GM23338 (cell line): Measurements from ENCODE around the gene FPGS. TPM values are rescaled to one million over a fixed set of nuclear protein-coding genes. Genes with fewer than 3 reads are reported as not detected.
"Not testable (repeated sequence)": the region's sequence is repeated elsewhere in the genome, so short reads cannot be mapped to it uniquely, and the experiment has no call there.

Experiments
- ATAC-seq: fragments of 200-7000 bp; cut with Tn5 transposase; 3 replicates; pipeline ENCODE4 v1.9.1; 2020
- DNase-seq: peaks from one replicate; pipeline ENCODE4 v3.0.0-alpha.2; 2015; ENCODE audit warnings: low spot score
- H2AFZ ChIP-seq: fragments of 200-600 bp; sonication (generic); 2 replicates; pipeline ENCODE4 v1.8.0; 2016; ENCODE audit warnings: antibody characterized with exemption, mild to moderate bottlenecking, moderate library complexity
- H3F3A ChIP-seq: fragments of 200-600 bp; sonication (generic); replicated peaks from 2 replicates; pipeline ENCODE4 v1.8.0; 2017; ENCODE audit warnings: antibody characterized with exemption, mixed run types, low read depth
- H3K27ac ChIP-seq: fragments of 200-600 bp; sonication (generic); 2 replicates; pipeline ENCODE4 v1.6.1; 2016; ENCODE audit warnings: low read depth
- H3K27me3 ChIP-seq: fragments of 200-600 bp; sonication (generic); 2 replicates; pipeline ENCODE4 v1.8.0; 2016; ENCODE audit warnings: mild to moderate bottlenecking, mixed run types, moderate library complexity; ENCODE audit not compliant: insufficient read depth
- H3K36me3 ChIP-seq: fragments of 200-600 bp; sonication (generic); 2 replicates; pipeline ENCODE4 v1.8.0; 2016; ENCODE audit warnings: mild to moderate bottlenecking; ENCODE audit not compliant: insufficient read depth
- H3K4me1 ChIP-seq: fragments of 200-600 bp; sonication (generic); 2 replicates; pipeline ENCODE4 v1.8.0; 2016; ENCODE audit warnings: mild to moderate bottlenecking, moderate library complexity; ENCODE audit not compliant: insufficient read depth
- H3K4me2 ChIP-seq: fragments of 200-600 bp; sonication (generic); 2 replicates; pipeline ENCODE4 v1.7.1; 2017; ENCODE audit warnings: mixed run types
- H3K4me3 ChIP-seq: fragments of 200-600 bp; sonication (generic); 2 replicates; pipeline ENCODE4 v1.6.1; 2016; ENCODE audit warnings: mixed run types
- H3K79me2 ChIP-seq: fragments of 200-600 bp; sonication (generic); replicated peaks from 2 replicates; pipeline ENCODE4 v1.8.0; 2017; ENCODE audit warnings: mild to moderate bottlenecking; ENCODE audit not compliant: insufficient read depth
- H3K9me2 ChIP-seq: fragments of 200-600 bp; sonication (generic); 2 replicates; pipeline ENCODE4 v1.8.0; 2017; ENCODE audit not compliant: insufficient read depth
- H4K20me1 ChIP-seq: fragments of 200-600 bp; sonication (generic); replicated peaks from 2 replicates; pipeline ENCODE4 v1.8.0; 2017; ENCODE audit warnings: mild to moderate bottlenecking; ENCODE audit not compliant: insufficient read depth
- H3K27ac Mint-ChIP-seq: 2 replicates; pipeline ENCODE4 v1.8.0; 2020; ENCODE audit warnings: inconsistent platforms, mild to moderate bottlenecking, moderate library complexity, mixed read lengths
- H3K27me3 Mint-ChIP-seq: 3 replicates; pipeline ENCODE4 v1.8.0; 2022; ENCODE audit warnings: low read depth, mild to moderate bottlenecking, moderate library complexity, mixed read lengths, inconsistent platforms; ENCODE audit not compliant: insufficient read depth, poor library complexity
- H3K36me3 Mint-ChIP-seq: 3 replicates; pipeline ENCODE4 v1.8.0; 2021; ENCODE audit warnings: low read depth, mild to moderate bottlenecking, inconsistent platforms, moderate library complexity, mixed read lengths
- H3K4me1 Mint-ChIP-seq: 3 replicates; pipeline ENCODE4 v1.8.0; 2020; ENCODE audit warnings: mild to moderate bottlenecking, inconsistent platforms, mixed read lengths
- H3K4me3 Mint-ChIP-seq: 3 replicates; pipeline ENCODE4 v1.8.0; 2021; ENCODE audit warnings: moderate library complexity, mild to moderate bottlenecking, inconsistent platforms, mixed read lengths
- H3K9me3 Mint-ChIP-seq: 3 replicates; pipeline ENCODE4 v1.8.0; 2020; ENCODE audit warnings: moderate library complexity, mild to moderate bottlenecking, inconsistent platforms, mixed read lengths
- CREB1 ChIP-seq: fragments of 250-450 bp; sonication (Bioruptor Pico); IDR thresholded peaks from 2 replicates; pipeline ENCODE4 v1.5.0; 2020; ENCODE audit warnings: low read depth, mild to moderate bottlenecking, moderate library complexity
- CTCF ChIP-seq, 2 experiments: fragments of 200-600 bp in 1 of 2; sonication (generic) in 1 of 2; conservative IDR thresholded peaks; 2 replicates each; pipeline versions ENCODE4 v1.5.1 to v1.6.1; 2016 to 2017; ENCODE audit warnings: antibody characterized with exemption in 2 of 2, low read depth in 2 of 2, mild to moderate bottlenecking in 2 of 2, moderate library complexity in 1 of 2
- JUNB ChIP-seq: IDR thresholded peaks from one replicate; pipeline ENCODE4 v1.6.1; 2016; ENCODE audit warnings: antibody characterized with exemption; ENCODE audit not compliant: unreplicated experiment
- POLR2AphosphoS5 ChIP-seq: IDR thresholded peaks from 2 replicates; pipeline ENCODE4 v1.6.1; 2016; ENCODE audit warnings: antibody characterized with exemption, low read depth
- ZNF114 ChIP-seq: fragments of 250-450 bp; sonication (Bioruptor Pico); IDR thresholded peaks from 2 replicates; pipeline ENCODE4 v1.5.0; 2020; ENCODE audit warnings: mild to moderate bottlenecking, moderate library complexity
- polyA plus RNA-seq: library from polyadenylated mRNA; unstranded; fragments of >200 nt; fragmentation: Nextera tagmentation; extraction: Ambion mirVana; gene quantifications from 2 replicates; pipeline ENCODE4 v1.2.1, GENCODE V29; 2016
- total RNA-seq: library from RNA; depleted of rRNA; stranded (reverse); fragments of >200 nt; shearing (Covaris generic); gene quantifications from 2 replicates; pipeline ENCODE4 v1.2.3, GENCODE V29; 2014
- TF ChIP-seq, protein P1 (sequence below): fragments of 250-450 bp; sonication (Bioruptor Pico); IDR thresholded peaks from 2 replicates; pipeline ENCODE4 v1.5.0; 2020; ENCODE audit warnings: mild to moderate bottlenecking, moderate library complexity
- TF ChIP-seq, protein P2 (sequence below): IDR thresholded peaks from one replicate; pipeline ENCODE4 v1.6.1; 2018; ENCODE audit warnings: antibody characterized with exemption; ENCODE audit not compliant: unreplicated experiment

FPGS gene
- total and polyA plus RNA-seq, 2 experiments from 2014 or later = 40.7 to 87.2 TPM

DNA sequence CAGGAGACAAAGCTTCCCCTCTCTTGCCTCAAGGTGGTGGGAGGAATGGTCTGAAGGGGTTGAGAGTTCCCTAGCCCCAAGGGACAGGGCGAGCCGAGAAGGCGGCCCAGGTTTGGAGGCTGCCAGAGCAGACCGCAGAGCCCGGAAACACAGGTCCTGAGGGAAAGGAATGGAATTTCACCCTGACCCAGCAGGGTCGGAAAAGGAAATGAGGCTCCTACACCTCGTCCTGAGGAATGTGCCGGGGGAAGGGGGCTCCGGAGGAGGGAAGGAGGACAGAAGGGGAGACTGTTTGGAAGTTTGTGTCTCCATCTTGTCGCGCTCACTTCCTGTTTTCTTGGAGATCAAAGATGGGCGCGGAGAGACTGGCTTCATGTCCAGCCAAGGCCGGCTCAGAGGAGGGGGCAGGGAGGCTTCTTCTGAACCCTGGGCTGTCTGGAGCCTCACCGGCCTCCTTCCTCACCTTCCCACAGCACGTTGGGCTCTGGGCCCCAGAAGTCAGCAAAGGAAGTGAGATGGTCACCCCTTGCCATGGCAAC is 42.2 kb downstream of the FPGS start:
- Histone ChIP-seq H3K9me2 (no peaks in the 10 kb centered on the region), H4K20me1 (no peaks in the 10 kb centered on the region), H3F3A (no peaks in the 10 kb centered on the region), H3K27ac (peak overlapping the region; percentile 87), H3K79me2 (no peaks in the 10 kb centered on the region), H2AFZ (peak overlapping the region; percentile 88), H3K36me3 (no peaks in the 10 kb centered on the region), H3K4me2 (peak overlapping the region; percentile 43; the same call in 1 of the 2 replicates), H3K27me3 (no peaks in the 10 kb centered on the region), H3K4me1 (no peaks in the 10 kb centered on the region; the same call in 1 of the 2 replicates), H3K4me3 (no peak overlapping the region)
- no peak overlapping the region for H3K27ac Mint-ChIP-seq
- DNase-seq = peak; percentile 77
- peaks cover 12% of the 10 kb centered on the region for H3K27me3 Mint-ChIP-seq
- peaks cover 21% of the 10 kb centered on the region for H3K9me3 Mint-ChIP-seq
- peaks cover 8% of the 10 kb centered on the region for H3K4me1 Mint-ChIP-seq
- peaks cover 8% of the 10 kb centered on the region for H3K36me3 Mint-ChIP-seq
- TF ChIP-seq CREB1 (CRISPR knock-in tag) (no peak), POLR2AphosphoS5 (no peak), ZNF114 (no peak), JUNB (no peak), CTCF (conservative IDR thresholded peaks at IDR 0.05; ENCODE audit: low read depth in 2 of 2) (no peak)
- TF ChIP-seq, protein P1, sequence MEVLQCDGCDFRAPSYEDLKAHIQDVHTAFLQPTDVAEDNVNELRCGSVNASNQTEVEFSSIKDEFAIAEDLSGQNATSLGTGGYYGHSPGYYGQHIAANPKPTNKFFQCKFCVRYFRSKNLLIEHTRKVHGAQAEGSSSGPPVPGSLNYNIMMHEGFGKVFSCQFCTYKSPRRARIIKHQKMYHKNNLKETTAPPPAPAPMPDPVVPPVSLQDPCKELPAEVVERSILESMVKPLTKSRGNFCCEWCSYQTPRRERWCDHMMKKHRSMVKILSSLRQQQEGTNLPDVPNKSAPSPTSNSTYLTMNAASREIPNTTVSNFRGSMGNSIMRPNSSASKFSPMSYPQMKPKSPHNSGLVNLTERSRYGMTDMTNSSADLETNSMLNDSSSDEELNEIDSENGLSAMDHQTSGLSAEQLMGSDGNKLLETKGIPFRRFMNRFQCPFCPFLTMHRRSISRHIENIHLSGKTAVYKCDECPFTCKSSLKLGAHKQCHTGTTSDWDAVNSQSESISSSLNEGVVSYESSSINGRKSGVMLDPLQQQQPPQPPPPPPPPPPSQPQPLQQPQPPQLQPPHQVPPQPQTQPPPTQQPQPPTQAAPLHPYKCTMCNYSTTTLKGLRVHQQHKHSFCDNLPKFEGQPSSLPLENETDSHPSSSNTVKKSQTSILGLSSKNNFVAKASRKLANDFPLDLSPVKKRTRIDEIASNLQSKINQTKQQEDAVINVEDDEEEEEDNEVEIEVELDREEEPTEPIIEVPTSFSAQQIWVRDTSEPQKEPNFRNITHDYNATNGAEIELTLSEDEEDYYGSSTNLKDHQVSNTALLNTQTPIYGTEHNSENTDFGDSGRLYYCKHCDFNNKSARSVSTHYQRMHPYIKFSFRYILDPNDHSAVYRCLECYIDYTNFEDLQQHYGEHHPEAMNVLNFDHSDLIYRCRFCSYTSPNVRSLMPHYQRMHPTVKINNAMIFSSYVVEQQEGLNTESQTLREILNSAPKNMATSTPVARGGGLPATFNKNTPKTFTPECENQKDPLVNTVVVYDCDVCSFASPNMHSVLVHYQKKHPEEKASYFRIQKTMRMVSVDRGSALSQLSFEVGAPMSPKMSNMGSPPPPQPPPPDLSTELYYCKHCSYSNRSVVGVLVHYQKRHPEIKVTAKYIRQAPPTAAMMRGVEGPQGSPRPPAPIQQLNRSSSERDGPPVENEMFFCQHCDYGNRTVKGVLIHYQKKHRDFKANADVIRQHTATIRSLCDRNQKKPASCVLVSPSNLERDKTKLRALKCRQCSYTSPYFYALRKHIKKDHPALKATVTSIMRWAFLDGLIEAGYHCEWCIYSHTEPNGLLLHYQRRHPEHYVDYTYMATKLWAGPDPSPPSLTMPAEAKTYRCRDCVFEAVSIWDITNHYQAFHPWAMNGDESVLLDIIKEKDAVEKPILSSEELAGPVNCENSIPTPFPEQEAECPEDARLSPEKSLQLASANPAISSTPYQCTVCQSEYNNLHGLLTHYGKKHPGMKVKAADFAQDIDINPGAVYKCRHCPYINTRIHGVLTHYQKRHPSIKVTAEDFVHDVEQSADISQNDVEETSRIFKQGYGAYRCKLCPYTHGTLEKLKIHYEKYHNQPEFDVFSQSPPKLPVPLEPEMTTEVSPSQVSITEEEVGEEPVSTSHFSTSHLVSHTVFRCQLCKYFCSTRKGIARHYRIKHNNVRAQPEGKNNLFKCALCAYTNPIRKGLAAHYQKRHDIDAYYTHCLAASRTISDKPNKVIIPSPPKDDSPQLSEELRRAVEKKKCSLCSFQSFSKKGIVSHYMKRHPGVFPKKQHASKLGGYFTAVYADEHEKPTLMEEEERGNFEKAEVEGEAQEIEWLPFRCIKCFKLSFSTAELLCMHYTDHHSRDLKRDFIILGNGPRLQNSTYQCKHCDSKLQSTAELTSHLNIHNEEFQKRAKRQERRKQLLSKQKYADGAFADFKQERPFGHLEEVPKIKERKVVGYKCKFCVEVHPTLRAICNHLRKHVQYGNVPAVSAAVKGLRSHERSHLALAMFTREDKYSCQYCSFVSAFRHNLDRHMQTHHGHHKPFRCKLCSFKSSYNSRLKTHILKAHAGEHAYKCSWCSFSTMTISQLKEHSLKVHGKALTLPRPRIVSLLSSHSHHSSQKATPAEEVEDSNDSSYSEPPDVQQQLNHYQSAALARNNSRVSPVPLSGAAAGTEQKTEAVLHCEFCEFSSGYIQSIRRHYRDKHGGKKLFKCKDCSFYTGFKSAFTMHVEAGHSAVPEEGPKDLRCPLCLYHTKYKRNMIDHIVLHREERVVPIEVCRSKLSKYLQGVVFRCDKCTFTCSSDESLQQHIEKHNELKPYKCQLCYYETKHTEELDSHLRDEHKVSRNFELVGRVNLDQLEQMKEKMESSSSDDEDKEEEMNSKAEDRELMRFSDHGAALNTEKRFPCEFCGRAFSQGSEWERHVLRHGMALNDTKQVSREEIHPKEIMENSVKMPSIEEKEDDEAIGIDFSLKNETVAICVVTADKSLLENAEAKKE (CRISPR knock-in tag) = no peak
- TF ChIP-seq, protein P2, sequence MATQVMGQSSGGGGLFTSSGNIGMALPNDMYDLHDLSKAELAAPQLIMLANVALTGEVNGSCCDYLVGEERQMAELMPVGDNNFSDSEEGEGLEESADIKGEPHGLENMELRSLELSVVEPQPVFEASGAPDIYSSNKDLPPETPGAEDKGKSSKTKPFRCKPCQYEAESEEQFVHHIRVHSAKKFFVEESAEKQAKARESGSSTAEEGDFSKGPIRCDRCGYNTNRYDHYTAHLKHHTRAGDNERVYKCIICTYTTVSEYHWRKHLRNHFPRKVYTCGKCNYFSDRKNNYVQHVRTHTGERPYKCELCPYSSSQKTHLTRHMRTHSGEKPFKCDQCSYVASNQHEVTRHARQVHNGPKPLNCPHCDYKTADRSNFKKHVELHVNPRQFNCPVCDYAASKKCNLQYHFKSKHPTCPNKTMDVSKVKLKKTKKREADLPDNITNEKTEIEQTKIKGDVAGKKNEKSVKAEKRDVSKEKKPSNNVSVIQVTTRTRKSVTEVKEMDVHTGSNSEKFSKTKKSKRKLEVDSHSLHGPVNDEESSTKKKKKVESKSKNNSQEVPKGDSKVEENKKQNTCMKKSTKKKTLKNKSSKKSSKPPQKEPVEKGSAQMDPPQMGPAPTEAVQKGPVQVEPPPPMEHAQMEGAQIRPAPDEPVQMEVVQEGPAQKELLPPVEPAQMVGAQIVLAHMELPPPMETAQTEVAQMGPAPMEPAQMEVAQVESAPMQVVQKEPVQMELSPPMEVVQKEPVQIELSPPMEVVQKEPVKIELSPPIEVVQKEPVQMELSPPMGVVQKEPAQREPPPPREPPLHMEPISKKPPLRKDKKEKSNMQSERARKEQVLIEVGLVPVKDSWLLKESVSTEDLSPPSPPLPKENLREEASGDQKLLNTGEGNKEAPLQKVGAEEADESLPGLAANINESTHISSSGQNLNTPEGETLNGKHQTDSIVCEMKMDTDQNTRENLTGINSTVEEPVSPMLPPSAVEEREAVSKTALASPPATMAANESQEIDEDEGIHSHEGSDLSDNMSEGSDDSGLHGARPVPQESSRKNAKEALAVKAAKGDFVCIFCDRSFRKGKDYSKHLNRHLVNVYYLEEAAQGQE = no peak
- ATAC-seq = peak; percentile 75
- H3K4me3 Mint-ChIP-seq = no peak overlapping the region

- H4K20me1 ChIP-seq, ATAC-seq, H3K36me3 ChIP-seq, H3K36me3 Mint-ChIP-seq, H3K4me3 ChIP-seq, H3K27ac Mint-ChIP-seq, H3F3A ChIP-seq, H3K79me2 ChIP-seq, H3K4me1 ChIP-seq, H3K9me2 ChIP-seq, H3K4me2 ChIP-seq, DNase-seq, H3K4me1 Mint-ChIP-seq, H3K27me3 ChIP-seq, H3K4me3 Mint-ChIP-seq: not testable (repeated sequence)
- peak overlapping the region; percentile 88 for H2AFZ ChIP-seq
- Mint-ChIP-seq H3K27me3 (peaks cover 12% of the 10 kb centered on the region), H3K9me3 (peaks cover 26% of the 10 kb centered on the region)
- H3K27ac ChIP-seq = peak overlapping the region; percentile 87
Observed at GRCh38 chr9:127845619-127846018, 42.9 kb downstream of the FPGS start.
